Activated CD4-positive, alpha-beta T cell treated with anti-CD3 and anti-CD28 coated beads, Interleukin-10, Interleukin-2, amounts not matched to agents 100 ng/mL and 50 ng/mL, durations not matched to agents 16 hours and 8 hours (primary cell): ENCODE data around the gene KRTAP5-6.
"Not testable (repeated sequence)": the region's sequence is repeated elsewhere in the genome, so short reads cannot be mapped to it uniquely, and the experiment has no call there.

Experiments used
- DNase-seq: peaks from one replicate; pipeline ENCODE4 v3.0.0-alpha.2; 2020

The KRTAP5-6 gene

DNA sequence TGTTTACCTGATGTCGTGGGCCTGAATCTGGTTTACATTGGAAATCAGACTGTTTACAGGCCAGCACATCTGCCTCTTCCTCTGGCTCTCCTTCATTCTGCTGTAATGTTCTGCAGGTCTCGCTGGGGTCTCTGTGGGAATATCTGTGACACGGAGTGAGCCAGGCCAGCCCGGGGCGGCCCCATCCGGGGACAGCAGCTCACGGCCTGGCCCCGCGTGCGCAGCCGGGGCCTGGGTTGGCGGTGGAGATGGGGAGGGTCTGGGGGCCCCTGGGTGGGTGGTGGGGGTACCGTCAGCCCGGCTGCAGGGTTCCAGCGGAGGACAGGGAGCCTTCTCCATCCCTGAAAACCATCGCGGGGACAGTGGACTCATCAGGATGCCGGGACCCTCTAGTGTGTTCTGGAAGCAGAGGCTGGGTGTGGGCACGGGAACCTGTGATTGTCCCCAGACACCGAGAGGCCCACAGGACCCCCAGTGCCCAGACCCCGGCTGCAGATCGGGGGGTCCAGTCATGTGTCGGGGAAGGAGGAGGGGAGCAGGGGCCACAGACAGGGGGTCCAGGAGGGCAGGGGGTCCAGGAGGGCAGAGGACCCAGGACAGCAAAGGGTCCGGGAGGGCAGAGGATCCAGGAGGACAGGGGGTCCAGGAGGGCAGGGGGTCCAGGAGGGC lies 13.0 kb upstream of the KRTAP5-6 start:
- not testable (repeated sequence) for DNase-seq

DNA sequence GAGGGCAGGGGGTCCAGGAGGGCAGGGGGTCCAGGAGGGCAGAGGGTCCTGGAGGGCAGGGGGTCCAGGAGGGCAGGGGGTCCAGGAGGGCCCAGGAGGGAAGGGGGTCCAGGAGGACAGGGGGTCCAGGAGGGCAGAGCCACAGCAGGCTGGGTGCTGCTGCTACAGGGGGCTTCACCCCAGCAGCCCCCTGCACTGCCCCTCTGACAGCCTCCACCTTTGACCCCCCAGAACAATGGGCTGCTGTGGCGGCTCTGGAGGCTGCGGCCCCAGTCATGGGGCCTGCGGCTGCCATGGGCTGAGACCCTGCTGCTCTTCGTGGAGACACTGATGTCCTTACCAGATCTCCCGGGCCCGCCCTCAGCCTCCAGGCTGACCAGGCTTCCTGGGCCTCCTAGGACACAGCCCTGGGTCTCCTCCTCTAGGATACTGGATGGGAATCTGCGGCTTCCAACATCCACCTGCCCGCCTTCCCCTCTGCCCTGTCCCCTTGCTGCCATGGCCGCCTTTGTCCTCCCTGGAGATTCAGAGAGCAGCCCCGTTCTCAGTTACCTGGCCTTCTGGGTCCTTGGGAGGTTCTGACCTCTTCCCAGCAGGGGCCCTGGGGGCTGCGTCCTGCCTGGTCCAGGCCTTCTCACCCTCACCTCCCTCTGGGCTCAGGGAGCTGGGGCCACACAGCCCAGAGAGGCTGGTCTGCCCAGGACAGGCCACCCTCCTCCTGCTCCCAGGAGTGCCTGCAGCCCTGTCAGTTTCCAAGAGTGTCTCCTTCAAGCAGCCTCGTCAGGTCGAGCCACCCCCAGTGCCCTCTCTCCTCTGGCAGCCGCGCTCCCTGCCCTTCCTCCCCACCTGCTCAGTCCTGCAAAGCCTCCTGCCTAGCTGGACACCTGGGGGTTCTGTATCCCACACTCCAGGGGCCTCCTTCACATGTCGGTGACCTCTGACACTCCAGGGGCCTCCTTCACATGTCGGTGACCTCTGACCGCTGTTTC lies 11.8 kb upstream of the KRTAP5-6 start:
- not testable (repeated sequence) for DNase-seq

DNA sequence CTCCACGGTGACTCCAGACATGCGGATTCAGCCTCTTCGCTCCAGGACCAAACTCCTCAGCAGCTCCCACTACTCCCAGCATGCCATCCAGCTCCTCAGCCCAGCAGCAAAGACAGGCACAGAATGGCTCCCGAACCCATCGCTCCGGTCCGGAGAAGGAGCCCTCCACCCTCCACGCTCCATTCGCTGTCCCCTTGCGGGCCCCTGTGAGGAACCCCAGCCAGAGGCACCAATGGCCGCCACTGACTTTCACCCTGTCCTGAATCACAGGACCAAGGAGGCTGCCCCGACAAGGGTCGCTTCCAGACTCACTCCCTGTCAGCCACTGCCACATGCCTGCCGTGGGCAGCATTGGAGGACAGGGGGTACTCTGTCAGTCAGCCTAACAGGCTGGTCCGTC lies 10.8 kb upstream of the KRTAP5-6 start:
- DNase-seq = not testable (repeated sequence)

DNA sequence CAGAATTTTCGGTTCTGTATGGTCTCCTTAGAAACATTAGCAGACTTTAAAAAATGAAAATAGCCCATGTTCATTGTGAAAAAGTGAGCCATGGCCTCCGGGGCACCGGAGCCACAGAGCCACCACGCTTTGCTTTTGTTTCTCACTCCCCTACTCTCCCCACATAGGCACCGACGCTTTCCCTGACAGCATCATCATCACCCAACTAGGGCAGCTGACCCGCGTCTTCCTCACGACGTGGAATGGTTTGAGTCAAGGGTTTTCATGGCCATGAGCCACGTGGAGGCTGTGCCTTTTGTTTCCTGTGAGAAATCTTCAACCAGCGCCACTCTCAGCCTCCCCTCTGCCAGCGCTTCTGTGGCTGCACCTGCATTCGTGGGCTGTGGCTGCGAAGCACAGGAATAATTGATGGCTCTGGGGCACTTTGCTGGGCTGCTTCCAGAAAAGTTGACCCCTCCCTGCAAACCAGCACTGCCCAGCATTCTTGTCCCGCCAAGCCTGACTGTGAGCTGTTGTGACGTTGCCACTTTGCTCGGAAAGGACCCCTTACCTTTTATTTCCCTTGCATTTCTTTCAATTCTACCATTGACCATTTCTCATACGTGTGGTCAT lies 8.6 kb upstream of the KRTAP5-6 start:
- DNase-seq = not testable (repeated sequence)

DNA sequence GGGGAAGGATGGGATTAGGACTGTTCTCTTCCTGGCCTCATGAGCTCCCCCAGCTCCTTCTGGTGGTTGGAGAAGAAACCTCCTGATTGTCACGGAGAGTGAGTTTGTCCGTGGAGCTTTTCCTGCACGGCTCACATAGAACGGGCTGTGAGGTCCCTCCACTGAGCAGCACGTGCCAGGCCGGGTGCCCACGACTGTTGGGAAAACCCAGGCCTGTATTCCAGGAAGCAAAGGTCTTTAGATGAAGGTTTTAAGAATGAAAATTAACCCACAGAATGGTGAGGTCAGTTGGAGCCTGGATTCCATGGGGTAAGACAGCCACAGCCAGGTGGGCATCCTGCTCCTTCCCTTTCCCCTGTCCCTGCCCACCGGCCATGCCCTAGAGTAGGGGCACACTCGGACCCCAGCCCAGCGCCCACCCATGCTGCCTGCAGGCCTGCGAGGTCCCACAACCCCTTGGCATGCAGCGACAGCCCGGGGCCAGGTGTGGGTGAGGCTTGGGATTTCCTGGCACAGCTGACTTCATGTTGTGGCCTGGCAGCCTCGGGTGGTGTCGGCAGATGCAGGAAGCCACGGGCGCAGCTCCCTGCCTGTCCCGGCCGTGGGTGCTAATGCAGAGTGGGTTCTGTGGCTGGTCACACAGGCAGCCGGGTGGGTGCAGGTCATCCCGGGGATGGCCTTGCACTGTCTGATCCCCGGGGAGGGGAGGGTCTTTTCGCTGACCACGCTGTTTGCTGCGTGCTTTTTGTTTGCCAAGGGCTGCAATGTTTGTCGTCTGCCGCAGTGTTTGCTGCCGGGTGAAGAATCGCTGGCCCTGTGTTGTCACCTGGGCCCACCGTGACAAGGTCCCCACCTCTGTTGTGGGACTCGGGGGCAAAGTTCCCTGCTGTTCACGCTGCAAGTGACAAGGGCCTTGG lies 7.5 kb upstream of the KRTAP5-6 start:
- not testable (repeated sequence) for DNase-seq

DNA sequence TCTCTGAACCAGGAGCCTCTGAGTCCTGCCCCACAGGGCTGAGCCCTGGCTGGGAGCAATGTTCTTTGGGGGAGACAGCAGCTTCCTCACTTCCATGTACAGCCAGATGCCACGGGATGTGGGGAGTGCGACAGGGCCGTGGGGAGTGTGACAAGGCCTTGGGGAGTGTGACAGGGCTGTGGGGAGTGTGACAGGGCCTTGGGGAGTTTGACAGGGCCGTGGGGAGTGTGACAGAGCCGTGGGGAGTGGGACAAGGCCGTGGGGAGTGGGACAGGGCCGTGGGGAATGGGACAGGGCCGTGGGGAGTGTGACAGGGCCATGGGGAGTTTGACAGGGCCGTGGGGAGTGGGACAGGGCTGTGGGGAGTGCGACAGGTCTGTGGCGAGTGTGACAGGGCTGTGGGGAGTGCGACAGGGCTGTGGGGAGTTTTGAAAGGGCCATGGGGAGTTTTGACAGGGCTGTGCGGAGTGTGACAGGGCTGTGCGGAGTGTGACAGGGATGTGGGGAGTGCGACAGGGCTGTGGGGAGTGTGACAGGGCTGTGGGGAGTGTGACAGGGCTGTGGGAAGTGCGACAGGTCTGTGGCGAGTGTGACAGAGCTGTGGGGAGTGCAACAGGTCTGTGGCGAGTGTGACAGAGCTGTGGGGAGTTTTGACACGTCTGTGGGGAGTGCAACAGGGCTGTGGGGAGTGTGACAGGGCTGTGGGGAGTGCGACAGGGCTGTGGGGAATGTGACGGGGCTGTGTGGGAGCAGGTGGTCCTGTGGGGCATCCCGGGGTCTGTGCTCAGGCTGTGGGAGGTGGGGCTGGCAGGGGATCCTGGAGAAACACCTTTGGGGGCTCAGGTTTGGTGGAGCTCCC lies 6.6 kb upstream of the KRTAP5-6 start:
- DNase-seq = no peak

DNA sequence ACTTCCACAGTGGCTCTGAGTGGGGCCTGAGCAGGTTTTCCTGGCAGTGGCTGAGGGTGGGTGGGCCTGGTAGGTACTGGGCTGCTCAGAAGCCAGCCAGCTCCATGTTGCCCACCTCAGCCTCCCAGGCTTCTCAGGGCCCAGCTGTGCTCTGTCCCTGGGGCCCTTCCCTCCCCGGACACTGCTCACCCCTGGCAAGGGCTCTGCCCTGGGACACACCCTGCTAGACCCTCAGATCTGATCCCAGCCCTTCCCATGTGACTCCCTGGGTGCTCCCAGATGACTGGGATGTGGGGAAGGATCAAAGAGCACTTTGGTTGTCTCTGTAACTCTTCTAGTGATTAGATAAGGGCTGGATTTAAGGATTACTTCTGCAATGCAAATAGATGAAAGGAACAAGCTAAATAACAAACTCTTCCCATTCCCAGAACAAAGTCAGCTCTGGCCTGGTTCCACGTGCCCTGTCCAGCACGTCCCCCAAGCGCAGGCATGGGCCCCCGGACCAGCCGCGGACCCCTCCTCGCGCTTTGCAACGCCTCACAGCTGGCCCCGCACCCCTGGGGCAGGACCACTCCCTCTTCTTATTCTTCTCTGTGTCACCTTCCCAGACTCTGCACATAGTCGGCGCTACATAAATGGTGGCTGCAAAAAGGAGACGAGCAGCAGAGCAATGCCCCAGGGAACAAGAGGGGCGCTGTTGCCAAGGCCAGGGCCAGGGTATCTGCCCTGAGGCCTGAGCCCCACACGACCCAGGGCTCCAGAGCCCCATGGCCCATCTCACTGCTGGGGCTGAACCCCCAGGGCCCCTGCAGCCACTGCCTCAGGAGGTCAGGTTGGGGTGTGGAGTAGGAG lies 5.7 kb upstream of the KRTAP5-6 start:
- DNase-seq = no peak

DNA sequence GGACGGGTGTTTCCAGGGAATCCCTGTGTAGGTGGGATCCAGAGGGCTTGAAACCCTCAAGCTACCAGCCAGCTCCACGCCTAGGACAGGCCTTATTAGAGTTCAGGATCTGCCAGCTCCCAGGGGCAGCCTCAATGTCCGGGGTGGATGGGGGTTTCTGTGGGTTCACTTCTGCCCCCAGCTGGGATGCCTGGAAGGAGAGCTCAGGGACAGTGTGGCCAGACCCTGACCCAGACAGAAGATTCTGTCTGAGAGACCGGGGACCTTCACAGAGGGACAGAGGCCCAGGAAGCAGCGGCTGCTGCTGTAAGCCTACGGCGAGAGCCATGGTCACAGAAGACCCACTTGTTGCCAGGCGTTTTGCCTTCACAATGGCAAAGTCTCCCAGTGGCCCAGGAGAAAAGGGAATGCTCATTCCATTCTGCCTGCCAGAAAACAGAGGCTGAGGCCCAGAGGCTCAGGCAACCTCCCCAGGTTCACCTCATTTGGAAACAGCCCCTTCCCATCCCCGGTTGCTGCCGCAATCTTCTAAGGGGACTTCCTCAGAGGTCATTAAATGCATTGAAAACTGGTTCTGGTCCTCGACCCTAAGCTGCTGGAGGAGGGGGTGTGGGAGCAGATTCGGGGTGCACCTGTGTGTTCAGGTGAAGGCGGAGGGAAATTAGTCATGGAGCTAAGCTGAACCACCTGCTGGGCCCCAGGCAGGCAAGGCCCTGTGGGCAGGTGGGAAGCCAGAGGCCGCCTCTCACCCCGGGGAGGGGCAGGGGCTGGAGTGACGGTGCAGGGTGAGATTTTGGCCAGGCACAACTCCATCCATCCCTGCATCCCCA lies 4.9 kb upstream of the KRTAP5-6 start:
- DNase-seq = no peak

DNA sequence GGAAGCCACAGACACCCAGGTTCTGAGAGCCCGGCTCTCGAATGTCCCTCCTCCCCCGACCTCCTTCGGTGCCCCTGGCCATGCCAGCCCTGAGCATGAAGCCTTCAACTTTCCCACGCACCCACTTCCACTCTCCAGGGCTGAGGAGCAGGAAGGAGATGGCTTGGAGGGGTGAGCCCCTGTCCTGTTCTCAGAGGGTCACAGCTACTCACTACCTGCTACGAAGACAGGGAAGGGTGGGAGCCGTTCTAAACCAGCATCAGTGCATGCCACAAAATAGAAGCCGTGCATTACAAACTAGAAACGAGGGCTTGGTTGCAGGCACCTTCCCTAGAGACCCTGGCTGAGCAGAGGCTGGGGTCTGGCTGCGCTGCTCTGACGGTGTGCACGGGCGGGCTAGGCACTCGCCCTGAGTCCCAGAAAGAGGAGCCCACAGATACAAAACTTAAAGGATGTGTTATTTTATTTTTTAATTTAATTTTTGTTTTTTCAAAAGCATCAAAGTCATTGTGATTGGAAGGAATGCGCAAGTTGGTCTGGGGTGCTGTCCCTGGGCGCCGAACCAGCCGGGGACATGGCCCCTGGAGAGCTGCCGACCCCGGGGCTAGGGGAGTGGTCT lies 4.2 kb upstream of the KRTAP5-6 start:
- DNase-seq = no peak

DNA sequence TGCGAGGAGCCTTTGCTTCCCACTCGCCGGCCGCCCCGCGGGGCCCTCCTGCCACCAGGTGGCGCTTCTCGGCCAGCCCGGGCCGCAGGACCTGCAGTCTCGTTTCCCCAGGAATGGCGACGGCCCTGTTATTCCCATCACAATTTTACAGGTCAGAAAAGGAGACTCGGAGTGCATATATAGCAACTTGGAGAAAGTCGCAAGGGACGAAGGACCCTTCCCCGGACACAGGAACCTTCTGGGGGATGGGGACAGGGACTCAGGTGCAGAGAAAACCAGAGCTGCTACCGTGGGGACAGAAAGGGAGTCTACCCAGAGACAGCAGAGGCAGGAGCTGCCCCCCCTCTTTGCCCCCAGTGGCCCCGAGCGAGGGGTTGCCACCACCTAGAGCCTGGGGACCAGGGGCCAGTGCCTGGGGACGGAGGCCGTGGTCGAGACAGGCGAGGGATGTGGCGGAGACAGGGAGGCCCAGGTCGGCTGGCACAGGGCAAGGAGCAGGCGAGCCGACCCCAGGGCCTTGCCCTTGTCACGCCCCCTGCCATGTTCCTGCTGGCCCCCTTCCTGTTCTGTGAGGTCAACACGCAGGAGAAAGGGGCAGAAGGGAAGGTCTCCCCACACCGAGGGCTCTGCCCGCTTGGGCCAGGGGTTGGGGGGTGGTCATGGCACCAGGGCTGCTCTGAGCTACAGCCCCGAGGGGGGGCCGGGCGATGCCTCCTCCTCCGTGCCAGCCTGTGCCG lies 3.5 kb upstream of the KRTAP5-6 start:
- peak; percentile 80 for DNase-seq

DNA sequence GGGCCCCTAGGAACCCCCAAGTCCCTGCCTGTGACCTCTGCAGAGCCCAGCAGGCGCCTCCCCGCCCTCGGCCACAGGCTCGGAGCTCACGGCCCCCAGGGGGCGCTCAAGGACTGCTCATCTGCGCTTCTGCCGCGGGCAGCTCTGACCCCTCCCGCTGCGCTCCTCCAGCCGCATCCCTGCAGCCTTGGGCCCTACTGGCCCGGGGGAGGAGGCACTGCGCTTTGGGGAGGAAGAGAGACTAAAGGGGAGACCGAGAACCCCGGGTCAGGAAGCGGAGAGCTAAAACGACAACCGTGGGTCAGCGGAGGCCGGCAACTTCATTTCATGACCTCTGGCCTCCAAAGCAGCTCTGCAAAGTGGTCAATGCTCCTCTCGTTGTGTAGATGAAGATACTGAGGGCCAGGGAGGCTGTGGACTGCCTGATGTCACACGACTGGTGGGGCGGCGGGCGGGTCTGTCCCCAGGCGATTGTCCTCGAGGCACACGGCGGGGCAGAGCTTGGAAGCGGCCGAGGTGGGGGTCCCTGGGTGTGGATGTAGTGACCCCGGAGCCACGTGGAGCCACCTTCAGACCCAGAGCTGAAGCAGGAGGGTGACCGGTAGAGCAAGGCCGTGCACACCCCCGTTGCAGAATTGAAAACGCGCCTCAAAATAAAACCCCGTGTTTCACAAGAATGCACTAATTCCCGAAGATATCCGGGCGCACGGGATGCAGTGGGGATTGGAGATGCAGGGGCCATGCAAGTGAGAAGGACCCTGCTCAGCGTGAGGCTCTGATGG lies 2.7 kb upstream of the KRTAP5-6 start:
- peak; percentile 87 for DNase-seq

DNA sequence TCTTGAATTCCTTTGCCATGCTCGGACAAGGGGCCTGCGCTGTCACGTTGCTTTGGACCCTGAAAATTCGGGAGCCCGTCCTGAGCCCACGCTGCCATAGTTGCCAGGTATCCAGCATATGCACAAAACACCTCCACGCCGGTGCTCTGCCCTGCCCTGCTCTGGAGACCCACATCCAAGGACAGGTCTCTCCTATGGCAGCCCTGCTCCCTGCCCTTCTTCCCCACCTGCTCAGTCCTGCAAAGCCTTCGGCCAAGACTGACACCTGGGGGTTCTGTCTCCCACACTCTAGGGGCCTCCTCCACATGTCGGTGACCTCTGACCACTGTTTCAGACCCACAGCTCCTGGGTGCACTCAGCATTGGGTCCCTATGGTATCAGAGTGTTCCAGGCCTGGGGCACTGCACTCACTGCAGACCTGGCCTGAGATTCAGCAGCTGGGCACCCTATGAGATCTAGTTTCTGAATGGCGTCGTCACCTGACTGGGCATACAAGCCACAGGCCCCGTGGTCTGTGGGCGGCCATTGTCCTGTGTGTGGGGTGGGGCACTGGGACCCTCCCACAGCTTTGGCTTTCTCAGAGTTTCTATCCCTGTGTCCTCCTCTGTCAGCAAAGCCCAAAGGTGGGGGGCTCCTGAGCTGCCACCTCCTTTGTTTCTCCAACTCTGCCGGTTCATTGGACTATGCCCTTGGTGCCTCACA lies 2.0 kb upstream of the KRTAP5-6 start:
- no peak for DNase-seq

DNA sequence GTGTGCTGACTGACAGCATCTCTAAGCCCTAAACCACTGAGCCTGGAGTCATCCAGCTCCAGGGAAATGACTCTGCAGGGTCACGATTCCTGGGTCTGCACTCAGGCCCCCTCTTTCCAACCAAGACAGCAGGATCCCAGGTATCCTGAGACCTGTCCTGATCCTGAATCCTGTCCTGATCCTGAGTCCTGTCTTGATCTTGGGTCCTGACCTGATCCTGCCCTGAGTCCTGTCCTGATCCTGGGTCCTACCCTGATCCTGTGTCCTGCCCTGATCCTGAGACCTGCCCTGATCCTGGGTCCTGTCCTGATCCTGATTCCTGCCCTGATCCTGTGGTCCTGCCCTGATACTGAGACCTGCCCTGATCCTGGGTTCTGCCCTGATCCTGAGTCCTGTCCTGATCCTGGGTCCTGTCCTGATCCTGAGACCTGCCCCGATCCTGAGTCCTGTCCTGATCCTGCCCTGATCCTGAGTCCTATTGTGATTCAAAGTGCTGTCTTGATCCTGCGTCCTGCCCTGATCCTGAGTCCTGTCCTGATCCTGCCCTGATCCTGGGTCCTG lies 1.4 kb upstream of the KRTAP5-6 start:
- DNase-seq = no peak

DNA sequence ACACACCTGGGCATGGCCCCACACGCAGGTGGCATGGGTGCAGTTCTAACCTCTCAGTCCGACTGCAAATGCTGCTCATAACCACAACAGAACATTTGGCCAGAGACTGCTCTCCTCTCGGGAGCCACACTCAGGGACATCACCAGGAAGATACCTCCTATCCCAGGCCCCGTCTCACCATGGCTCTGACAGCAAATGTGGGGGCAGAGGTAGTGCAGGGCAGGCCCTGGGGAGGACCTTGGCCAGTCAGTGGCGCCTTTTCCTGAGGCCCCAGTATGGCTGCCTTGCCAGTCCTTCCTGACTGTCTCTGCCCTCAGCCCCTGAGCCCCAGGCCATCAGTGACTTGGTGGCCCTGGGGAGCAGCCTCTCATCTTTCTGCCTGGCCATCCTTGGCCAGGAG lies 2.8 kb downstream of the KRTAP5-6 start:
- DNase-seq = no peak

DNA sequence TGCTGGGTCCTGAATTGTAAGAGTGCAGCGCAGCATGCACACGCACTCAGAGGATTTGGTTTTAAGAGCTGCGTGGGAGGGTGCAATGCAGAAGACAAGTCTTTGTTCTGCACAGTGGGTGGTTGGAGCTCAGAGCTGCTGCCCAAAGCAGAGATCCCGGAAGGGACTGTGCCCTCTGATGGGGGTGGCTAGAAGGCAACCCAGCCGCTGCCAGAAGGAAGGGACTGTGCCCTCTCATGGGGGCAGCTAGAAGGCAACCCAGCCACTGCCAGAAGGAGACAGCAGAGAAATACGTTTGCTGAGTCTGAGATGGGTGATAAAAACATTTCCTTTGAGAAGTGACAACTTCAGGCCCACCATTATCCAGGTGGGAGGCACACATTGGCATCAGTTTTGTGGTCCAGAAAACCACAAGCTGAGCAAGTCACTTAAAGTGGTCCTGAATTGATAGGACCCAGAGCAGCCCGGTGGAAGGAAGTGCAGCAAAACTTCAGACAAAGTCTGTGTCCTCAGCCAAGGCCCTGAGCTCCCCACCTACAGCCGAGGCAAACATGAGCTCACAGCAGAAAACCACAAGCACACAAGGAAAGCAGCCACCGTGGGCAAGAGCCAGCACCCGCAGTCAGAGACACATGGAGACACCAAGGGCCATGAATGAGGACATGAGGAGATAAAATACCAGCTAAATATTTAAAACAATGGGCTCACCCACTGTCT lies 4.3 kb downstream of the KRTAP5-6 start:
- DNase-seq = peak; percentile 42

DNA sequence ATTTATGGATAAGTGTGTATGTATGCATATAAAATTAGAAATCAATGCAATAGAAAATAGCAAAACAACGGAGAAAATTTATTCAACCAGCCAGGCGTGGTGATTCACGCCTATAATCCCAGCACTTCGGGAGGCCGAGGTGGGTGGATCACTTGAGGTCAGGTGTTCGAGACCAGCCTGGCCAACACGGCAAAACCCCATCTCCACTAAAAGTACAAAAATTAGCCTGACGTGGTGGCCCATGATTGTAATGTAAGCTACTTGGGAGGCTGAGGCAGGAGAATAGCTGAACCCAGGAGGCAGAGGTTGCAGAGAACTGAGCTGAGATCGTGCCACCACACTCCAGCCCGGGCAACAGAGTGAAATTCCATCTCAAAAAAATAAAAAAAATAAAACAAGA lies 5.5 kb downstream of the KRTAP5-6 start:
- DNase-seq = no peak
